K562 (cell line): Measurements from ENCODE around the gene PRKAR2B. TPM values are rescaled to one million over a fixed set of nuclear protein-coding genes. Genes with fewer than 3 reads are reported as not detected.

Experiments used
- ADNP ChIP-seq: fragments of 200-800 bp; sonication (Bioruptor generic); IDR thresholded peaks from 2 replicates; pipeline ENCODE4 v1.6.1; 2016; ENCODE audit warnings: missing genetic modification characterization, missing compliant biosample characterization
- AFF4 ChIP-seq: sonication (generic); formaldehyde crosslinking; IDR thresholded peaks from 2 replicates; pipeline ENCODE4 v1.8.0; 2023; ENCODE audit warnings: mild to moderate bottlenecking, missing genetic modification reagents
- BHLHE40 ChIP-seq: IDR thresholded peaks from 2 replicates; pipeline ENCODE4 v1.6.1; 2011; ENCODE audit warnings: low read length, improper control_type of control experiment
- BRD9 ChIP-seq: fragments of 450-650 bp; IDR thresholded peaks from 2 replicates; pipeline ENCODE4 v1.6.1; 2018; ENCODE audit warnings: low read depth; ENCODE audit not compliant: partially characterized antibody
- CLOCK ChIP-seq: fragments of 250-450 bp; sonication (Bioruptor Pico); IDR thresholded peaks from 2 replicates; pipeline ENCODE4 v1.4.0; 2020; ENCODE audit warnings: mild to moderate bottlenecking, moderate library complexity, borderline replicate concordance
- GATAD2A ChIP-seq: fragments of 450-650 bp; IDR thresholded peaks from 2 replicates; pipeline ENCODE4 v1.6.1; 2017
- HDAC6 ChIP-seq: IDR thresholded peaks from 2 replicates; pipeline ENCODE4 v1.6.1; 2012; ENCODE audit warnings: low read depth, mild to moderate bottlenecking, control low read depth, inconsistent platforms, low read length, moderate library complexity
- MED1 ChIP-seq: sonication (generic); formaldehyde crosslinking; IDR thresholded peaks from 2 replicates; pipeline ENCODE4 v1.8.1; 2023; ENCODE audit warnings: missing genetic modification reagents, borderline replicate concordance
- MEIS2 ChIP-seq: fragments of 450-650 bp; IDR thresholded peaks from 2 replicates; pipeline ENCODE4 v1.6.1; 2014; ENCODE audit warnings: mild to moderate bottlenecking; ENCODE audit not compliant: partially characterized antibody
- NCOA4 ChIP-seq: fragments of 450-650 bp; IDR thresholded peaks from 2 replicates; pipeline ENCODE4 v1.6.1; 2018; ENCODE audit warnings: mild to moderate bottlenecking; ENCODE audit not compliant: partially characterized antibody
- NCOA6 ChIP-seq: fragments of 450-650 bp; IDR thresholded peaks from 2 replicates; pipeline ENCODE4 v1.6.1; 2017; ENCODE audit warnings: mild to moderate bottlenecking
- RNF219 ChIP-seq: fragments of 250-450 bp; sonication (Bioruptor Pico); IDR thresholded peaks from 2 replicates; pipeline ENCODE4 v1.5.0; 2022; ENCODE audit warnings: mild to moderate bottlenecking
- SAFB ChIP-seq: fragments of 200-400 bp; formaldehyde crosslinking; IDR thresholded peaks from 2 replicates; pipeline ENCODE4 v1.6.1; 2017; ENCODE audit warnings: low read depth, low read length, borderline replicate concordance
- THAP12 ChIP-seq: fragments of 250-450 bp; sonication (Bioruptor Pico); IDR thresholded peaks from 2 replicates; pipeline ENCODE4 v1.9.0; 2021; ENCODE audit warnings: mild to moderate bottlenecking, inconsistent platforms
- ZC3H4 ChIP-seq: sonication (generic); formaldehyde crosslinking; IDR thresholded peaks from 2 replicates; pipeline ENCODE4 v1.9.0; 2021; ENCODE audit warnings: missing genetic modification reagents, borderline replicate concordance
- ZFP1 ChIP-seq: fragments of 450-650 bp; formaldehyde crosslinking; IDR thresholded peaks from 2 replicates; pipeline ENCODE4 v1.4.0; 2020; ENCODE audit warnings: mild to moderate bottlenecking, mixed read lengths
- ZNF324 ChIP-seq: fragments of 250-450 bp; sonication (Bioruptor Pico); IDR thresholded peaks from 2 replicates; pipeline ENCODE4 v1.4.0; 2020; ENCODE audit warnings: mild to moderate bottlenecking
- ZNF551 ChIP-seq: fragments of 250-450 bp; sonication (Bioruptor Pico); IDR thresholded peaks from 2 replicates; pipeline ENCODE4 v1.5.0; 2021; ENCODE audit warnings: mild to moderate bottlenecking, moderate library complexity
- polyA plus RNA-seq, 8 experiments: library from polyadenylated mRNA; depleted of rRNA in 4 of 8; stranded (reverse) in 5 of 8; unstranded in 3 of 8; fragments of >200 nt; fragmentation: Nextera tagmentation in 2 of 8; fragmentation: Illumina TruSeq in 1 of 8; extraction: Ambion mirVana in 2 of 8; extraction: Trizol in 1 of 8; gene quantifications; 2 replicates each; pipeline versions ENCODE4 v1.2.1 to v1.2.3, GENCODE V29; 2011 to 2014; ENCODE audit warnings: inconsistent platforms in 1 of 8, missing spikeins in 1 of 8
- total RNA-seq, 7 experiments: library from RNA; depleted of rRNA in 6 of 7; stranded (reverse); fragments of >200 nt in 6 of 7; fragmentation: Illumina TruSeq in 2 of 7; extraction: Trizol in 2 of 7; gene quantifications; 2 replicates each; pipeline versions ENCODE4 v1.2.1 to v1.2.3, GENCODE V29; 2011 to 2021; ENCODE audit warnings: low replicate concordance in 1 of 7

The PRKAR2B gene
- total and polyA plus RNA-seq, 9 of the 15 experiments (the other 6 are each of a cell fraction or from before 2014, with no cell fraction given) = 59.0 to 173 (median 129) TPM

GRCh38 chr7:107075863-107076574, 31.5 kb downstream of the PRKAR2B start (continued):
- TF ChIP-seq AFF4 (CRISPR knock-in tag) = no peak
- no peak for TF ChIP-seq RNF219 (CRISPR knock-in tag)
- no peak for TF ChIP-seq ZC3H4 (CRISPR knock-in tag)
- TF ChIP-seq BHLHE40 = no peak
- TF ChIP-seq MED1 = no peak
- TF ChIP-seq BRD9 = no peak
- TF ChIP-seq HDAC6 = no peak
- TF ChIP-seq ZNF324 = no peak
- TF ChIP-seq SAFB = no peak
- no peak for TF ChIP-seq ZNF551 (CRISPR knock-in tag)
- TF ChIP-seq ZFP1 (CRISPR knock-in tag) = no peak
- TF ChIP-seq CLOCK (CRISPR knock-in tag) = no peak
- no peak for TF ChIP-seq NCOA4
- no peak for TF ChIP-seq NCOA6
- TF ChIP-seq ADNP = no peak; the same call in 1 of the 2 replicates
- no peak for TF ChIP-seq THAP12 (CRISPR knock-in tag)
- no peak for TF ChIP-seq MEIS2
- TF ChIP-seq GATAD2A = no peak; the same call in 1 of the 2 replicates
